IPS-18a (cell line): Measurements from ENCODE around the gene EIF4EBP2.

ENCODE experiments used
- H3K27ac ChIP-seq: one replicate; pipeline ENCODE4 v1.5.1; 2013; ENCODE audit warnings: low read length
- H3K27me3 ChIP-seq: one replicate; pipeline ENCODE4 v1.6.1; 2013; ENCODE audit warnings: mild to moderate bottlenecking, low read length; ENCODE audit not compliant: control insufficient read depth, insufficient read depth
- H3K36me3 ChIP-seq: one replicate; pipeline ENCODE4 v1.6.1; 2013; ENCODE audit warnings: low read depth, low read length; ENCODE audit not compliant: control insufficient read depth
- H3K4me1 ChIP-seq: one replicate; pipeline ENCODE4 v1.6.1; 2013; ENCODE audit warnings: low read depth, low read length; ENCODE audit not compliant: control insufficient read depth
- H3K4me3 ChIP-seq: one replicate; pipeline ENCODE4 v1.5.1; 2013; ENCODE audit warnings: low read length
- H3K9ac ChIP-seq: one replicate; pipeline ENCODE4 v1.6.1; 2013; ENCODE audit warnings: mild to moderate bottlenecking, low read length, moderate library complexity
- H3K9me3 ChIP-seq: one replicate; pipeline ENCODE4 v1.6.1; 2013; ENCODE audit warnings: low read depth, low read length; ENCODE audit not compliant: control insufficient read depth

EIF4EBP2 gene

DNA sequence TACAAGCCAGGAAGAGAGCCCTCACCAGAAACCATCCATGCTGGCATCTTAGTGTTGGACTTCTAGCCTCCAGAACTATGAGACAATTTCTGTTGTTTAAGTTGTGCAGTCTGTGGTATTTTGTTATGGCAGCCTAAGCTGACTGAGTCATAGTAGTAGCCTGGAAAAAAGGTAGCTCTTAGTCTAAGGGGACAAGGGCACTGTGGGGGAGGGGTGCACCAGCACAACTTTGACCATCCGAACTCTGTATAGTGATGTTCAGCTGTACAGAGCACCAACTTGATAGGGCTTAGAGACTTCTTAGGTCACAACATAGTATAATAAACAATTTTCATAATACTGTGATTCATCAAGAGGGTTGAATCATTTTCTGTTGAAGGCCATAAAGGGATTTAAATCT is 14.3 kb downstream of the EIF4EBP2 start:
- Histone ChIP-seq H3K27ac (no peak overlapping the region), H3K27me3 (no peaks in the 10 kb centered on the region), H3K4me3 (no peak overlapping the region), H3K4me1 (peaks cover under 1% of the 10 kb centered on the region), H3K9me3 (no peaks in the 10 kb centered on the region), H3K9ac (no peak overlapping the region), H3K36me3 (peaks cover 34% of the 10 kb centered on the region)

DNA sequence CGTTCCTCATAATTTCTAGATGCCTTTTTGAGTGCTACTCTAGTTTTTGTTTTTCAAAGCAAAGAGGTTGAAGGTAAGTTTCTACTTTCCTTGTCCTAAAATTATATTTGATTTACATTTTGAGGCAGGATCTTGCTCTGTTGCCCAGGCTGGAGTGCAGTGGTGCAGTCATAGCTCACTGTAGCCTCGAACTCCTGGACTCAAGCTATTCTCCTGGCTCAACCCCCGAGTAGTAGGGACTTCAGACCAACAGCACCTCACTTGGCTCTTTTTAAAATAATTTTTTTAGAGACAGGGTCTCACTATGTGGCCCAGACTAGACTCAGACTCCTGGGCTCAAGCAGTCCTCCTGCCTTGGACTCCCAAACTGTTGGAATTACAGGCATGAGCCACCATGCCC is 14.8 kb downstream of the EIF4EBP2 start:
- Histone ChIP-seq H3K9ac (no peak overlapping the region), H3K27ac (no peak overlapping the region), H3K4me1 (peaks cover 4% of the 10 kb centered on the region), H3K9me3 (no peaks in the 10 kb centered on the region), H3K27me3 (no peaks in the 10 kb centered on the region), H3K36me3 (peaks cover 39% of the 10 kb centered on the region), H3K4me3 (no peak overlapping the region)

DNA sequence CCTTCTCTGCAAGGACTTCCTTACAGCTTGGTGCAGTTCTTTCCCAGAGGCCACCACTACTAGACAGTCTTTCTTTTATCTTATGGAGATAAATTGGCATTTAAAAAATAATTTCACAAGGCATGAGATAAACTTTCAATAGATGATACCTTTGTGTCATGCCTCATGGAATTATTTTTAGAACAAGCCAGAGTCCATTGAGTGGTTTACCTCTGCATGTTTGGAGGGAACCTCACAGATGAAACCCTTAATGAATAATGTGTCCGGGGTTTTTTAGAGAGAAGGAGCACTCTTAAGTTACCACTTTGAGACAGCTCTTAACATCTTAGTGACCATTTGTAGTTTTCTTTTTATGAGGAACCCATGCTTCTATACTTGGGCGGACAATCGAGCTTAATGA is 20.4 kb downstream of the EIF4EBP2 start:
- Histone ChIP-seq H3K4me1 (peaks cover 12% of the 10 kb centered on the region), H3K36me3 (peaks cover 78% of the 10 kb centered on the region), H3K9me3 (no peaks in the 10 kb centered on the region), H3K9ac (no peak overlapping the region), H3K4me3 (no peak overlapping the region), H3K27ac (no peak overlapping the region), H3K27me3 (no peaks in the 10 kb centered on the region)

DNA sequence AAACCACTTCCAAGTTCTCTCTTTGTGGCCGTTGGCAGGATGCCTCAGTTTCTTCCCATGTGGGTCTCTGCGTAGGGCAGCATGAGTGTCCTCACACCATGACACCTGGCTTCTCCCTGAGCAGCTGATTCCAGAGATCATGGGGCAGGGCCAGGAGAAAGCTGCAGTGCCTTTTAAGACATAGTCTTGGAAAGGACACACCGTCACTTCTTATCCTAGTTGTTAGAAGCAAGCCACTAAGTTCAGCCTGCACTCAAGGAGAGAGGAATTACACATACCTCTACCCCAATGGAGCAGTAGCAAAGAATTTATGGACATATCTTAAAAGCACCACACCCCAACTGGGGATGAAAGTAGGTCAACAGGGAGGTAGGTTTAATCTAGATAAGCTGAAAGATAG is 21.2 kb downstream of the EIF4EBP2 start:
- Histone ChIP-seq H3K27me3 (no peaks in the 10 kb centered on the region), H3K27ac (no peak overlapping the region), H3K9ac (no peak overlapping the region), H3K9me3 (no peaks in the 10 kb centered on the region), H3K4me3 (no peak overlapping the region), H3K4me1 (peaks cover 12% of the 10 kb centered on the region), H3K36me3 (peaks cover 76% of the 10 kb centered on the region)

DNA sequence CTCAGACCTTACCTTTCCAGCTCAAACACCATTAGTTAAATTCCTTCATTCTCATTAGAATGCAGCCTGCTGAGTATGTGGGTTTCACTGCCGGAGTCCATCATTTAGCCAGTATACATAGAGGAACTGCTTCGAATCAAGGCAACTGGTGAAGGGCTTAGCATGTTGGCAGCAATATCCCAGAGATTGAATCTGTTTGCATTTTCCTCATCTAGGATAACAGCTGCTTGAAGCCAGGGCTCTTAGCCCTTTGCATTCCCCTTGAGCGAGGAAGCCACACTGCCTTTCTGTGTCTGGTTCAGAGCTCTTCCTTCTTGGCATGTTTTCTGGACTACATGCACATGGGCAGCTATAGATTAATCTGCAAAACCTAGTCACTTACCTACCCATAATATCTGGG is 22.9 kb downstream of the EIF4EBP2 start:
- Histone ChIP-seq H3K27me3 (no peaks in the 10 kb centered on the region), H3K4me1 (peaks cover 12% of the 10 kb centered on the region), H3K36me3 (peaks cover 62% of the 10 kb centered on the region), H3K9ac (no peak overlapping the region), H3K9me3 (no peaks in the 10 kb centered on the region), H3K4me3 (no peak overlapping the region), H3K27ac (no peak overlapping the region)

DNA sequence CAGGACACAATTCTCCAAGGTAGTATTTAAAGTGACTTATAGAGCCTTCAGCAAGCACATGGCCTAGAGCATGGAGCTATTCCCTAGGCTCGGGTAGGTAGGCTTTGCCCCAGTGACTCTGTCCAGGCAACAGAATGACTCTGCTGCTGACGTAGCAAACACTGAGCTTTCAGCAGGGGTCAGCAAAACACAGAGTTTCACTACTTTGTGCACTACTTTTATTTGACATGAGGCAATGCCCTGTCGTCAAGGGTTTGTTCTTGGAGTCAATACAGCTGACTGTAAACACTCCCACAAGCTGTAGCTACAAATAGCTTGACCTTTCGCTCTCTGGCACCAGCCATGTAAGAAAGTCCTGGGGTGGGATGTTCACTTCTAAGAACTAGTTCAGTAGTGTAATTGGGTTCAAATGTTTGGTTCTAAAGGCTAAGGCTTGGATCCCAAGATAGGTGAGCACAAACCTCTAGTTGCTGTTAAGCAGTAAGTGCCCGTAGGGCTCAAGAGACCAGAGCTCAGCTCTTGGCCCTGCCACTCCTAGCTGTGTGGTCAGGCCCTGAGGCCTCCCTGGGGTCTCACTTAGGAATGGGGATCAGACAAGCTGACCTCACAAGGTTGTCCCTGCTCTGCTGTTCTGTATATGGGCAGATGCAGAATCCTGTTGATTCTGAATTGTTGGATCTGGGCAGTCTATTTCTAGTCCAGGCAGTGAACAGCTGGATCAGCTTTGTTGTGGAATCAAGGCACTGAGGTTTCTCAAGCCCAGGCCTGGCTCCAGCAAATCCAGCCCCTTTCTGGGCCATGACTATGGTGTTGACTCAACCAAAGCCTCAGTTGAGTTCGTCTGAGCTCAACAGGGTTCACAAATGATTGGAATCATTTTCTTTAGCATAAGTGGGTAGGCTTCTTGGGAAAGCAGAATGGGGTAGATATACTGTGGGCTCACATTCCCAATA is 26.8 kb downstream of the EIF4EBP2 start:
- no peak overlapping the region for H3K27ac ChIP-seq
- no peaks in the 10 kb centered on the region for H3K27me3 ChIP-seq
- H3K4me3 ChIP-seq, result no peak overlapping the region
- H3K36me3 ChIP-seq, result peaks cover 25% of the 10 kb centered on the region
- no peak overlapping the region for H3K9ac ChIP-seq
- peaks cover 3% of the 10 kb centered on the region for H3K4me1 ChIP-seq
- no peaks in the 10 kb centered on the region for H3K9me3 ChIP-seq

DNA sequence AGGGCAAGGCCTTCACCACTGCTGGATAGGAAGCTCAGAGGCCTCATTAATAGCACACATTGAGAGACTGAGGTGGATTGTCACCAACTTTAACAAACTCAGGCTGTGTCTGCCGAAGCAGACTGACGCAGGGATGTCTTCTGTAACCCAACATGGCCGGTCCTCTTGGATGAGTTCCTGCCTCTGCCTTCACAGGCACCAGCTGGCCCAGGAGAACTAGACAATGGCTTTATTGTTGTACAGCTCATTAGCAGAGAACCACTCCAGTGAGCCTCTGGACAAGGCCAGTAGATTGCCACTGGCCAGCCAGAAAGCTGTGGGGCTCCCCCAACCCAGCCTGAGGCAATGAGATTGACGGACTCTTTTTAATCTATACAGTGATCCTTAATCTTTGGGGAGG is 28.2 kb downstream of the EIF4EBP2 start:
- no peaks in the 10 kb centered on the region for H3K27me3 ChIP-seq
- H3K9ac ChIP-seq, result no peak overlapping the region
- H3K4me3 ChIP-seq, result no peak overlapping the region
- peaks cover 20% of the 10 kb centered on the region for H3K36me3 ChIP-seq
- H3K9me3 ChIP-seq, result no peaks in the 10 kb centered on the region
- H3K27ac ChIP-seq, result no peak overlapping the region
- H3K4me1 ChIP-seq, result no peaks in the 10 kb centered on the region

DNA sequence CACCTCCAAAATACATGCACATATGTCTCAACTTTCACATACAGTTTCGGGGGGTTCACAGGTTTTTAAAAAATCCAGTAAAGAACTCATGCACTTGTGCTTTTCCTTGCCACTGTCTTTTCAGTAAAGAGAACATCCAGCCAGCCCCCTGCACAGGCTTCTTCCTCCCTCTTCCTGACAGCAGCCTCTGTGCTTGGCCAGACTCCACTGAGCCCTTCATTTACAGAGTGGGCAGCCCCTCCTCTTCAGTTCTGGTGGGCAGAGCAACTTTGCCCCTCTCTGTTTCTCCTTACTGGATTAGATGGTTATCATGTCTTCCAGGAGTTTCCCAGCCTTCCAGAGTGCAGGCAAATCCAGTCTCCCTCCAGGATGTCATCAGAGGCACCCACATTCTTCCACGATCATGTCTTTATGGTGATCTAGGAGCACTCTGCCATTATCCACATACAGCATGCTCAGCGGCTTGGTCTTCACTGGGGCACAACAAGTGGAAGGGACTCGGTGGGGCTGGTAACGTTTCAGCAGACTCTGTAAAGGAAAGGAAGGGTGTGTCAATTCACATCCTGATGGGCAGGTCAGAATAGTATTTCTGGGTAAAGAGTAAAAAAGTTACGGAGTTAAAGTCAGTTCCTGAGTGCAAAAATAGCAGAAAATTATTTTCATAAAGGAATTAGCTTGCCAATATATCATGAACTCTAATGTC is 28.8 kb downstream of the EIF4EBP2 start:
- H3K4me1 ChIP-seq, result no peaks in the 10 kb centered on the region
- peaks cover 14% of the 10 kb centered on the region for H3K36me3 ChIP-seq
- H3K9me3 ChIP-seq, result no peaks in the 10 kb centered on the region
- H3K9ac ChIP-seq, result no peak overlapping the region
- H3K27me3 ChIP-seq, result no peaks in the 10 kb centered on the region
- H3K4me3 ChIP-seq, result no peak overlapping the region
- H3K27ac ChIP-seq, result no peak overlapping the region

DNA sequence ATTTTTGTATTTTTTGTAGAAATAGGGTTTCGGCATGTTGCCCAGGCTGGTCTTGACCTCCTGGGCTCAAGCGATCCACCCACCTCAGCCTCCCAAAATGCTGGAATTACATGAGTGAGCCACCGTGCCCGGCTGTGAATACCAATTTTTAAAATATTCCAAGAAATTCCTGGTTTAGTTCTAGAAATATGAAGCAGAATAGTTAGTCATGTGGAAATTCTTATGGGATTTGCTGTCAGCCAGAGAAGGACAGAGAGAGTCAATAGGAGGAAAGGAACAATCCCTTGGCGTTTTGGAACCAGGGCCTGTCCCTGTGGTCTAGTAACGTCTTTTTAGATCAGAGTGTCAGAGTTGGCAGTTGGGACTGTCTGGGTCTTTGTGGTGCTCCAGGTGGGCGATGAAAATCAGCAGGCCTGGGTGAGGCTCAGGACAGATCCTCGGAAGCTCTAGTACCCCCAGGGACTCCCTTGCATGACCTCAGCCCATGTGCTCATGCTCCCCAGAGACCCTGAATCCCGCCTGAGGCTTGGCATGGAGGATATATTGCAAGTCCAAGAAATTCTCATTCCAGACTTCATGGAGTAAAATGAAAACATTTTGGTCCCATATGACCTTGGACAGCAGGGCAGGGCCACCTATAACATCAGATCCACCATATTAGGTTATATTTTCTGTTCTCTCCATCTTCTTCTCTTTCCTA is 29.8 kb downstream of the EIF4EBP2 start:
- Histone ChIP-seq H3K27me3 (peaks cover 6% of the 10 kb centered on the region), H3K9ac (no peak overlapping the region), H3K27ac (no peak overlapping the region), H3K9me3 (no peaks in the 10 kb centered on the region), H3K4me3 (no peak overlapping the region), H3K4me1 (no peaks in the 10 kb centered on the region), H3K36me3 (peaks cover 7% of the 10 kb centered on the region)

DNA sequence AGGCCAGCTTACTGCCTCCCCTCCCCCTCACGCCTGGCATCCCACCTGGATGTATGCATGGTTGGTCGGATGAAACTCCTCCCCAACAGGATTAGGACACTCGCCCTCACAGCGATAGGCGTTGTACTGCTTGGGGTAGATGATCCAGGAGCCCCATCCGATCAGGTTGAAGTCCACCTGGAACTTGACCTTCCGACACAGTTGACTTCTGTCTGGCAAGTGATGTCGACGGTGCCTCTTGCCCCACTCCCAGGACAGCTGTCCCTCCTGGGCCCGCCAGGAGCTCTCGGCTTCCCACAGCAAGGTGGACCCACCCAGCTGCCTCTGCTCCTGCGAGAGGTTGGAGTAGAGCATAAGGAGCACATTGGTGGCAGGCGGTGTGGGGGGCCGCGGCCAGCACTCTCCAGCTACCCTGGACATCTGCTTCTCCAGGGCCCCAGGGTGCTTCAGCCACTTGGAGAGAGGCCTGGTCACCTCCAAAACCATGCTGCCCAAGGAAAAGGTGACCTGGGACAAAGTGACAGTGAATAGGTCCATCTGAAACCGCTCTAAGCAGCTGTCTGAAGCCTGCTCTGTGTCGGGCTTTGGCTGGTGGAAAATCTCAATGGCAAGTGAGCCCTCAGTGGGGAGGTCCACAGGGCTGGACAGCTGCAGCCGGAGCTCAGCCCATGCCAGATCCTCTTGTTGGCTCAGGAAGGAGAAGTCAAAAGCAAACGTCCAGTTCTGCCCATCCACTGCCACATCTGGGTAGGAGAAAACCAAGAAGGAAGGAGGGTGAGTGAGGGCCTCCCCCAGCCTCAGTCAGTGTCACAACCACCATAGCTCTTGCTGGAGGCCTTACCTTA is 31.5 kb downstream of the EIF4EBP2 start:
- no peaks in the 10 kb centered on the region for H3K9me3 ChIP-seq
- no peak overlapping the region for H3K9ac ChIP-seq
- no peaks in the 10 kb centered on the region for H3K4me1 ChIP-seq
- H3K27ac ChIP-seq, result no peak overlapping the region
- H3K27me3 ChIP-seq, result peaks cover 23% of the 10 kb centered on the region
- H3K4me3 ChIP-seq, result no peak overlapping the region
- H3K36me3 ChIP-seq, result no peaks in the 10 kb centered on the region

DNA sequence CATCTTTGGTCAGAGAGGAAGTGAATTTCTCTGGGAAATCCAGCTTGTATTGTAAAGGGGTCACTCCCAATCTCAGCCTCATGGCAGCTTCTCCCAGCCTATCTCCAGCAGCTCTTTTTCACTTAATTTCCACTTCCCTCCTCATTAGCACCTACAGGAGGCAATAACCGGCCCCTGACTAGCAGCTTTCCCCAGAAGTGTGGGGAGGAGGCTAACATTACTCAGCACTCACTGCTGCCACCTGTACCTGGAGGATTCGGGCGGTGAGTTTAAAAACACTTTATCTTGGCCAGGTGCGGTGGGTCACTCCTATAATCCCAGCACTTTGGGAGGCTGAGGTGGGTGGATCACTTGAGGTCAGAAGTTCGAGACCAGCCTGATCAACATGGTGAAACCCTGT is 33.8 kb downstream of the EIF4EBP2 start:
- Histone ChIP-seq H3K4me3 (no peak overlapping the region), H3K36me3 (no peaks in the 10 kb centered on the region), H3K27me3 (peaks cover 46% of the 10 kb centered on the region), H3K27ac (no peak overlapping the region), H3K4me1 (peaks cover 17% of the 10 kb centered on the region), H3K9ac (no peak overlapping the region), H3K9me3 (no peaks in the 10 kb centered on the region)
